ENCODE results near the gene UGT1A3.
"Not testable (repeated sequence)": the region's sequence is repeated elsewhere in the genome, so short reads cannot be mapped to it uniquely, and the experiment has no call there.

UGT1A3 gene

DNA sequence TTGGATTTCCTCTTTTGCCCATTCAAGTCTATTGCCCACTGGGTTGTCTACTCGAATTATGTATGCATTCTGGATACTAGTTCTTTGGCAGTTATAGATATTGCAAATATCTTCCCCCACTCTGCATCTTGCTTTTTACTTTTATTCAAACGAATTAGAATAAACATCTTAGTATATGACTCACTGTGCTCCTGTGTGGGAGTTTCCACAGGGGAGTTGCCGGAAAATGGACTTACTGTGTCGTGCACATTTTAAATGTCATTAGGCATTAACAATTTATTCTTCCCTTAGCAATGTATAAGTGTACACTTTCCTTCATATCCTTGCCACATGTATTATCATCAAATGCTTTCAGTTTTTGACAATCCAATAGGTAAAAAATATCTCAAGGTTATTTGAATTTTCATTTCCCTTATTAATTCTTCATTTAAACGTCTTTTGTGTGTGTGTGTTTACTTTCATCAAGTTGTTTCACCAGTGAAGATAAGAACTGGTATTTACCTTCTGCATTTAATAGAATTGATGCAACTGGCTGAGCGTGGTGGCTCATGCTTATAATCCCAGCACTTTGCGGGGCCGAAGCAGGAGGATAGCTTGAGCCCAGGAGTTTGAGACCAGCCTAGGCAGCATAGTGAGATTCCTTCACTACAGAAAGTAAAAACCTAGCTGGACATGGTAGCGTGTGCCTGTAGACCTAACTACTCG, 20.8 kb upstream of the UGT1A3 start:
- DNase-seq (ENCODE audit: low spot score), result no peak

DNA sequence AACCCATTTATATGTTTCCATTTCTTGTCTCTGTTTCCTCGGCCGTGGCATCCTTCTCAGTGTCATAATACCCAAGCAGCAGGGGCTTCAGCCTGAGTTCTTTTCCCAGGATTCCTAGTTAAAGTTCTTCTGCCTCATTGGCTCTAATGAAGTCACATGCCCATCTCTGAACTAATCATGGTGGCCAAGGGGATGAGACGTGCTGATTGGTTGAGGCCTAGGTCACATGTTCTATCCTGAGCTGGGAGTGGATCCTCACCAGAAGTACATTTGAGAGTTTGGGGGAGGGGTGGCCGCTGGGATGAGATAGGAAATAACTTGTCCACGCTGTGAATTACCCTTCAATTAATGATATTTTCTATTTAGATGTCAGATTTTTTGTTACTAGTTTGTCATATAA, 19.9 kb upstream of the UGT1A3 start:
- no peak for DNase-seq (ENCODE audit: low spot score)

DNA sequence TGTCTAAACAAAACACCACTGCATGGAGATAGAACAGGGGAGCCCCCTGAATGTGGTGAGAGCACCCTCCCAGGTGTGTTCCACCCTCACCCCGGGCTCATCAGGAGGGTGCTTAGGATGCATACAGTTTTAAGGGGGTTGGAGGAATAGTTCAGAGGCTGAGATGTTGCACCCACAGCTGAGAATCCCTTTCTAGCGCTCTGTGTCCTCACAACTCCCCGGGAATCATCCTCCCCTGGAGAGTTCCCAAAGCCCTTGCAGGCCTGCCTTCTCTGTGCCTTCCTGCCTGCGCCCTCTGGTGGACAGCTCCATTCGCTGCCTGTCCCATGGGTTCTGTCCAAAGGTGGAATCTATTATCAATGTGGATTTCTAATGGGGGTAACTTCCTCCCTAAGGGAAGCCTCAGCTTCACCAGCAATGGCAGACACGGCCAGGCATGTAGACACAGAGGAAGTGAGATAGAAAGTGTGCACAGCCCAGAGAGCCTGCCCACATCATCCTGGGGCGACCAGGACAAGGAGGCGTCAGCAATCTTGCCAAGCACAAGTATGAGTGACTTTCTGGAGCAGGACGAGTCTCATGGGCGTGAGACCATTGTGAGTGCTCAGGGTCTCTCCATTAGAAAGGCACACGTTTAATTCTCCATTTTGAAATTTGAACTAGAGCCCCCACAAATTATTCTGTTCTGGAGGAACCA, 17.4 kb upstream of the UGT1A3 start:
- peak; percentile 56 for DNase-seq (ENCODE audit: low spot score)

DNA sequence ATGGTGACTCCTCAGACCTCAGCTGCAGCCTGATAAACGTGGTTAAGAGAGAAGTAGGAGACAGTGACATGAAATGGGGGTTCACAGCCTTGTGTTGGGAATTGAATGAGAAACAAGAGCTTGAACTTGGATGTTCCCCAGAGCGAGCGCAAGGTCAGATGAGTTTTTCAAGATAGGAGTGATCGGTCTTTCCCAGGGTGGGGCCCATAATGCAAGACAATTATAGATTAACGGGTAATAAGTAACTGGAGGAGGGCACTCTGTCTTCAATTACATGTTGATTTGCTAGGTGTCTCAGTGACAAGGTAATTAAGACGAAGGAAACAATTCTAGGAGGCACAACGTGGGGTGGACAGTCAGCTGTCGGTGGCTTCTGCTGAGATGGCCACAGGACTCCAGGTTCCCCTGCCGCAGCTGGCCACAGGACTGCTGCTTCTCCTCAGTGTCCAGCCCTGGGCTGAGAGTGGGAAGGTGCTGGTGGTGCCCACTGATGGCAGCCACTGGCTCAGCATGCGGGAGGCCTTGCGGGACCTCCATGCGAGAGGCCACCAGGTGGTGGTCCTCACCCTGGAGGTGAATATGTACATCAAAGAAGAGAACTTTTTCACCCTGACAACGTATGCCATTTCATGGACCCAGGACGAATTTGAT, 16.1 kb upstream of the UGT1A3 start, which contains the start of gene UGT1A5:
Gene UGT1A5 (plus strand): TSS at position 297 of the 651 bp plus-strand sequence. CDS start 85 bp downstream, at position 382.
- no peak for DNase-seq (ENCODE audit: low spot score)

DNA sequence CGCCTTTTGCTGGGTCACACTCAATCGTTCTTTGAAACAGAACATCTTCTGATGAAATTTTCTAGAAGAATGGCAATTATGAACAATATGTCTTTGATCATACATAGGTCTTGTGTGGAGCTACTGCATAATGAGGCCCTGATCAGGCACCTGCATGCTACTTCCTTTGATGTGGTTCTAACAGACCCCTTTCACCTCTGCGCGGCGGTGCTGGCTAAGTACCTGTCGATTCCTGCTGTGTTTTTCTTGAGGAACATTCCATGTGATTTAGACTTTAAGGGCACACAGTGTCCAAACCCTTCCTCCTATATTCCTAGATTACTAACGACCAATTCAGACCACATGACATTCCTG, 15.6 kb upstream of the UGT1A3 start:
- no peak for DNase-seq (ENCODE audit: low spot score)

DNA sequence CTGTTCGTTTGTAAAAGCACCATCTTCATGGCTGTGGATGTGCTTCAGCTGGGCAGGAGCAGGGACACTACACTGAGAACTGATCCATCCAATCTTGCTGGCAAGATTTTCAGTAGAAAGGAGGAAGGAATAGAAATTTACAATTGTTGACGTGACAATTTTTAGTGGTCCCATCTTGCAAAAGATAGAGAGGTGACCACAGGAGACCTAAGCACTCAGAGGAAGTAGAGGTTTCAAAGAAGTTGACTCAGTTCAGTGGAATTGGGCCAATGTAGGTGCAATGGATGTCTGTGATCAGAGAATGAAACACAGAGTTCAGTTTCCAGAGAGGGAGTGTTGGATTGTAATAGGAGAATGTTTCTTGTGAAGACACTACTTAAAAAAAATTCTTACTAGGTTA, 14.7 kb upstream of the UGT1A3 start:
- no peak for DNase-seq (ENCODE audit: low spot score)

DNA sequence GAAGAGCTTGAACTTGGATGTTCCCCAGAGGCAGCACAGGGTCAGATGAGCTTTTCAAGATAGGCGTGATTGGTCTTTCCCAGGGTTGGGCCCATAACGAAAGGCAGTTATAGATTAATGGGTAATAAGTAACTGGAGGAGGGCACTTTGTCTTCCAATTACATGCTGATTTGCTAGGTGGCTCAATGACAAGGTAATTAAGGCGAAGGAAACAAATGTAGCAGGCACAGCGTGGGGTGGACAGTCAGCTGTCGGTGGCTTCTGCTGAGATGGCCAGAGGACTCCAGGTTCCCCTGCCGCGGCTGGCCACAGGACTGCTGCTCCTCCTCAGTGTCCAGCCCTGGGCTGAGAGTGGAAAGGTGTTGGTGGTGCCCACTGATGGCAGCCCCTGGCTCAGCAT, 10.3 kb upstream of the UGT1A3 start, which contains the start of gene UGT1A4:
Gene UGT1A4 (plus strand): TSS at position 185 of the 400 bp plus-strand sequence. CDS start 85 bp downstream, at position 270.
- DNase-seq (ENCODE audit: low spot score), result no peak

DNA sequence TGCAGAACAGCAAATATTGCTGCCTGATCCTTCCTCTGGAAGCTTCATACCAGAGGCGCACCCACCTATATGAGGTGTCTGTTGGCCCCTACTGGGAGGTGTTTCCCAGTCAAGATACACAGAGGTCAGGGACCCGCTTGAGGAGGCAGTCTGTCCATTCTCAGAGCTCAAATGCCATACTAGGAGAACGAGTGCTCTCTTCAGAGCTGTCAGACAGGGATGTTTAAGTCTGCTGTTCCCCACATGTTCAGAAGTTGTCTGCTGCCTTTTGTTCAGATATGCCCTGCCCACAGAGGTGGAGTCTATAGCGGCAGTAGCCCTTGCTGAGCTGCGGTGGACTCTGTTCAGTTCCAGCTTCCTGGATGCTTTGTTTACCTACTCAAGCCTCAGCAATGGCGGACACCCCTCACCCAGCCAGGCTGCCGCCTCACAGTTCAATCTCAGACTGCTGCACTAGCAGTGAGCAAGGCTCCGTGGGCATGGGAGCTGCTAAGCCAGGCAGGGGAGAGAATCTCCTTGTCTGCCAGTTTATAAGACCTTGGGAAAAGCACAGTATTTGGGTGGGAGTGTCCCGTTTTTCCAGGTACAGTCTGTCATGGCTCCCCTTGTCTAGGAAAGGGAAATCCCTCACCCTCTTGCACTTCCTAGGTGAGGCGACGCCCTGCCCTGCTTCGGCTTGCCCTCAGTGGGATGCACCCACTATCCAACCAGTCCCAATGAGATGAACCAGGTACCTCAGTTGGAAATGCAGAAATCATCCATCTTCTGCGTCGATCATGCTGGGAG, 8.2 kb downstream of the UGT1A3 start:
- DNase-seq (ENCODE audit: low spot score), result not testable (repeated sequence)

DNA sequence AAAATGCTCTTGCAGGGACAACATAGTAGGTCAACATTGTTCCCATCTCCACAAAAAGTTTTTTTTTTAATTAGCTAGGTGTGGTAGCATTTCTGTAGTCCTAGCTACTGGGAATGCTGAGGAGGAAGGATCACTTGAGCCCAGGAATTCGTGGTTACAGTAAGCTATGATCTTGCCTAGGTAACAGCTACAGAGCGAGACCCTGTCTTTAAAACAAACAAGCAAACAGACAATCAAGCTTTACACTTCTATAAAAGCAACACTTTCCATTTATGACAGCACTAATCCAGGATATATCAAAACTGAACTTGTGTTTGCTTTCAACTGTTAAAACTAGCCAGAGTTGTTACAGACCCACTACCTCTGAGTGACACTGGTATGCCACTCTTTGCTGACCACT, 12.0 kb downstream of the UGT1A3 start:
- no peak for DNase-seq (ENCODE audit: low spot score)

DNA sequence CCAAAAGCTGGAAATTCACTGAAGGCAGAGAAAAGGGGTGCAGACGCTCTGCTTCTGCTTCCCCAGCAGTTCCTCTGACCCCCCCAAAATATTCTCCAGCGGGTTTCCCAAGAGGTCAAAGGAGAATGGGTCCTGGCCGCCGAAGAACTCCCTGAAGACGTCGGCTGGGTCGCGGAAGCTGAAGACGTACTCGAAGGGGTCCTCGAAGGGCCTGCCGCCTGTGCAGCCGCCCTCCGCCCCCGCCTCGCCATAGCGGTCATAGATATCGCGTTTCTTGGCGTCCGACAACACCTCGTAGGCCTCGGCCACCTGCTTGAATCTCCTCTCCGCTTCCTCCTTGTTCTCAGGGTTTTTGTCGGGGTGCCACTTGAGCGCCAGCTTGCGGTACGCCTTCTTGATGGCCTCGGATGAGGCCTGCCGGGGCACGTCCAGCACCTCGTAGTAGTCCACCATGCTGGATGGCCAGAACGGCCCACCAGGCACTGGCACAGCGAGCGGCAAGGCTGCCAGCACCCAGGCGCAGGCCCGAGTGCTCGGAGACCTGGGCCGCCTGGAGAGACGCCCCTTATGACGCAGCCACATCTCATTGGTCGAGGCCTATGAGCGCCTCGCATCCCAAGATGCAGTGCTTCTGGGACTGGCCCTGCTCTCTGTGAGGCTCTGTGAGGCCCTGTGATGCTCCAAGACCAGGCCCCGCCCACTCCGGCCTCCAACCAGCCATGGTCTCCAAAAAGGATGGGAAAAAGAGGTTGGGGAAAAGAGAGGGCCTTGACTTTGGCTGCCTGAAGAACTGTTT, 14.8 kb downstream of the UGT1A3 start:
- DNase-seq (ENCODE audit: low spot score), result no peak

DNA sequence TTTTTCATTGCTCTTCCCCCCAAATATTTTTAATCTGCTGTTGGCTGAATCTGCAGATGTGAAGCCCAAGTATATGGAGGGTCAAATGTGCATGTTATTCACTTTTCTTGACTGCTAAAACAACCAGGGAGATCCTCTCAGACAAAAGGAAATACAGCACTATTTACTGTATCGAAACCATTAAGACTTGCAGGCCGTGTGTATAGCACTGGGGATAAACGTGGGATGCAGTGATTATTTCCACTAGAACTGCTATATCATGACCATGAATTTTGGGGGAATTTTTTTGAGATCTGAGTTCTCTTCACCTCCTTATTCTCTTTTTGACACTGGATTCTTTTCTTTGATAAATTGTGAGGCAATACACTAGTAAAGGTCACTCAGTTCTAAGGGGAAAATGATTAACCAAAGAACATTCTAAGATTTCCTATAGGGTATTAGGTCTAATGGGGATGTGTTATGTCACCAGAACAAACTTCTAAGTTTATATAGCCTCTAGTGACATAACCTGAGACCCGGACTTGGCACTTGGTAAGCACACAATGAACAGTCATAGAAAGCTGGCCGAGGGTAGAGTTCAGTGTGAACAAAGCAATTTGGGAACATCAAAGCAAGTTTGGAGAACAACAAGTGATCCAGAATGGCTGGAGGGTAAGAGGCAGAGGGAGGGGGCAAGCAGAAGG, 16.4 kb downstream of the UGT1A3 start:
- no peak for DNase-seq (ENCODE audit: low spot score)

DNA sequence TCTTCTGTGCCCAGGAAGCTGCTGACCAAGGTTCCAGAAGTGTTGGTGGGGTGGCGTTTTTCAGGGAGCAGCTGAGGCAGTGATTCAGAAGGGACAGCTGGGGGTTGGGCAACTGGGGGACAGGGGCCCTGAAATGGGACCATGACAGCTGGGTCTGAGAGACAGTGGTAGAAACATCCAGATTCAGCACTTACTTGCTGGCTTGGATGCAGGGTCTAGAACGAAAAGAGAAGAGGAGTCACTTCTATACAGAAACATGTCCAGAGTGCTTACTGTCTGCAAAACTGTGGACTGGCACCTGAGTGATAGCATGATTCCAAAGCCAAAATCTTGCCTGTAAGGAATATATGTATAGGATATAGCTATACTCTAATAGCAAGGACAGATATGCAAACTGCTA, 17.0 kb downstream of the UGT1A3 start:
- not testable (repeated sequence) for DNase-seq (ENCODE audit: low spot score)

DNA sequence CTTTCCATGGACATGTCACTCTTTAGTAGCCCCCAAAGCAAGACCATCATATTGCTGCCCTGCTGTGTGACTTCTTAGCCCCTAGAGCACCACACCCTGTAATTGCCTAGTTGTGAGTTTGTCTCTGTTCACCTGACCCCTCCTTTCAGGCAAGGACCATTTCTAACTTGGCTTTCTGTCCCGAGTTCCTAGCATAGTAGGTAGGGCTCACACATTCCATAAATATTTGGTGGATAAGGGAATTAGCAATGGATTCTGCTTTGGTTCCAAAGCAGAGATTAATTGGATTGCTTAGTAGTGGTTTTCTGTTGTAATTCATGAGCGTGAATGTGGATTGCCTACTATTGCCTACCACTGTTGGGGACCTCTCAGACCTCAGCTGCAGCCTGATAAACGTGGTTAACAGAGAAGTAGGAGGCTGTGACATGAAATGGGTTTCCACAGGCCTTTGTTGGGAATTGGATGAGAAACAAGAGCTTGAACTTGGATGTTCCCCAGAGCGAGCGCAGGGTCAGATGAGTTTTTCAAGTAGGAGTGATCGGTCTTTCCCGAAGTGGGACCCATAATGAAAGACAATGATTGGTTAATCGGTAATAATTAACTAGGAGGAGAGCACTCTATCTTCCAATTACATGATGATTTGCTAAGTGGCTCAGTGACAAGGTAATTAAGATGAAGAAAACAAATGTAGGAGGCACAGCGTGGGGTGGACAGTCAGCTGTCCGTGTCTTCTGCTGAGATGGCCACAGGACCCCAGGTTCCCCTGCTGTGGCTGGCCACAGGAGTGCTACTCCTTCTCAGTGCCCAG, 17.8 kb downstream of the UGT1A3 start:
- DNase-seq (ENCODE audit: low spot score), result no peak

DNA sequence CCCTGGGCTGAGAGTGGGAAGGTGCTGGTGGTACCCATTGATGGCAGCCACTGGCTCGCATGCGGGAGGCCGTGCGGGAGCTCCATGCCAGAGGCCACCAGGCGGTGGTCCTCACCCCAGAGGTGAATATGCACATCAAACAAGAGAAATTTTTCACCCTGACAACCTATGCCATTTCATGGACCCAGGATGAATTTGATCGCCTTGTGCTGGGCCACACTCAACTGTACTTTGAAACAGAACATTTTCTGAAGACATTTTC, 18.4 kb downstream of the UGT1A3 start:
- DNase-seq (ENCODE audit: low spot score), result no peak

DNA sequence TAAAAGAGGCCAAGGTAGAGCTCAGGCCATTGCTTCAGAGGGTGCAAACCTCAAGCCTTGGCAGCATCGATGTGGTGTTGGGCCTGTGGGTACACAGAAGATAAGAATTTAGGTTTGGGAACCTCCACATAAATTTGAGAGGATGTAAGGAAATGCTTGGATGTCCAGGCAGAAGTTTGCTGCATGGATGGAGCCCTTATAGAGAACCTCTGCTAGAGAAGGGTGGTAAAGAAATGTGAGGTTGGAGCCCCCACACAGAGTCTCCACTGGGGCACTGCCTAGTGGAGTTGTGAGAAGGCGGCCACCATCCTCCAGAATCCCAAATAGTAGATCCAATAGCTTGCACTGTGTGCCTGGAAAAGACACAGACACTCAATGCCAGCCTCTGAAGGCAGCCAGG, 21.8 kb downstream of the UGT1A3 start:
- not testable (repeated sequence) for DNase-seq (ENCODE audit: low spot score)

DNA sequence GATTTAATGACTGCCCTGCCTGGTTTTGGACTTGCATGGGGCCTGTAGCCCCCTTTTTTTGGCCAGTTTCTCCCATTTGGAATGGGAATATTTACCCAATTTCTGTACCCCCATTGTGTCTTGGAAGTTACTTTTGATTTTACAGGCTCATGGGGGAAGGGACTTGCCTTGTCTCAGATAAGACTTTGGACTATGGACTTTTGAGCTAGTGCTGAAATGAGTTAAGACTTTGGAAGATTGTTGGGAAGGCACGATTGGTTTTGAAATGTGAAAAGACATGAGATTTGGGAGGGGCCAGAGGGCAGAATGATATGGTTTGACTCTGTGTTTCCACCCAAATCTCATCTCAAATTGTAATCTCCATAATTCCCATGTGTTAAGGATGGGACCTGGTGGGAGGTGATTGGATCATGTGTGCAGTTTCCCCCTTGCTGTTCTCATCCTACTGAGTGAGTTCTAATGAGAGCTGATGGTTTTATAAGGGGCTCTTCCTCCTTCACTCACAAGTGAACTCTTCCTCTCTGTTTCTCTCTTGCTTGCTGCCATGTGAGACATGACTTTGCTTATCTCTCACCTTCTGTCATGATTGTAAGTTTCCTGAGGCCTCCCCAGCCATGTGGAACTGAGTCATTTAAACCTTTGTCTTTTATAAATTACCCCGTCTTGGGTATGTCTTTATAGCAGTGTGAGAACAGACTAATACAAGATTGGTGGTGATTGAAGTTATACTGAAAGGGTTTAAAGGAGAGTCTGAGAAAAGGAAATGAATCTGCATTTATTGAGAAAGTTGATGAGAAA, 22.6 kb downstream of the UGT1A3 start:
- DNase-seq (ENCODE audit: low spot score), result not testable (repeated sequence)

DNA sequence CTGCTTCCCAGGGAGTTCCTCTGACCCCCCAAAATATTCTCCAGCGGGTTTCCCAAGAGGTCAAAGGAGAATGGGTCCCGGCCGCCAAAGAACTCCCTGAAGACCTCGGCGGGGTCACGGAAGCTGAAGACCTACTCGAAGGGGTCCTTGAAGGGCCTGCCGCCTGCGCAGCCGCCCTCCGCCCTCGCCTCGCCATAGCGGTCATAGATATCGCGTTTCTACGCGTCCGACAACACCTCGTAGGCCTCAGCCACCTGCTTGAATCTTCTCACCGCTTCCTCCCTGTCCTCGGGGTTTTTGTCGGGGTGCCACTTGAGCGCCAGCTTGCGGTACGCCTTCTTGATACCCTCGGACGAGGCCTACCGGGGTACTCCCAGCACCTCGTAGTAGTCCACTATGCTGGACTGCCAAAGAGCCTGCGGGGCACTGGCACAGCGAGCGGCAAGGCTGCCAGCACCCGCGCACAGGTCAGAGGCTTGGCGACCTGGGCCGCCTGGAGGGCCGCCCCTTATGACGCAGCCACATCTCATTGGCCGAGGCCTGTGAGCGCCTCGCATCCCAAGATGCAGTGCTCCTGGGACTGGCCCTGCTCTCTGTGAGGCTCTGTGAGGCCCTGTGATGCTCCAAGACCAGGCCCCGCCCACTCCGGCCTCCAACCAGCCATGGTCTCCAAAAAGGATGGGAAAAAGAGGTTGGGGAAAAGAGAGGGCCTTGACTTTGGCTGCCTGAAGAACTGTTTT, 26.2 kb downstream of the UGT1A3 start:
- DNase-seq (ENCODE audit: low spot score), result no peak

DNA sequence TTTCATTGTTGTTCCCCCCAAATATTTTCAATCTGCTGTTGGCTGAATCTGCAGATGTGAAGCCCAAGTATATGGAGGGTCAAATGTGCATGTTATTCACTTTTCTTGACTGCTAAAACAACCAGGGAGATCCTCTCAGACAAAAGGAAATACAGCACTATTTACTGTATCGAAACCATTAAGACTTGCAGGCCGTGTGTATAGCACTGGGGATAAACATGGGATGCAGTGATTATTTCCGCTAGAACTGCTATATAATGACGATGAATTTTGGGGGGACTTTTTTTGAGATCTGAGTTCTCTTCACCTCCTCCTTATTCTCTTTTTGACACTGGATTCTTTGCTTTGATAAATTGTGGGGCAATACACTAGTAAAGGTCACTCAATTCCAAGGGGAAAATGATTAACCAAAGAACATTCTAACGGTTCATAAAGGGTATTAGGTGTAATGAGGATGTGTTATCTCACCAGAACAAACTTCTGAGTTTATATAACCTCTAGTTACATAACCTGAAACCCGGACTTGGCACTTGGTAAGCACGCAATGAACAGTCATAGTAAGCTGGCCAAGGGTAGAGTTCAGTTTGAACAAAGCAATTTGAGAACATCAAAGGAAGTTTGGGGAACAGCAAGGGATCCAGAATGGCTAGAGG, 27.7 kb downstream of the UGT1A3 start:
- no peak for DNase-seq (ENCODE audit: low spot score)

Data from CD4-positive, alpha-beta T cell treated with Interleukin-2 at 100 ng/mL for 4 hours (primary cell).